ENCODE measurements around the gene RASA3.

The RASA3 gene

DNA sequence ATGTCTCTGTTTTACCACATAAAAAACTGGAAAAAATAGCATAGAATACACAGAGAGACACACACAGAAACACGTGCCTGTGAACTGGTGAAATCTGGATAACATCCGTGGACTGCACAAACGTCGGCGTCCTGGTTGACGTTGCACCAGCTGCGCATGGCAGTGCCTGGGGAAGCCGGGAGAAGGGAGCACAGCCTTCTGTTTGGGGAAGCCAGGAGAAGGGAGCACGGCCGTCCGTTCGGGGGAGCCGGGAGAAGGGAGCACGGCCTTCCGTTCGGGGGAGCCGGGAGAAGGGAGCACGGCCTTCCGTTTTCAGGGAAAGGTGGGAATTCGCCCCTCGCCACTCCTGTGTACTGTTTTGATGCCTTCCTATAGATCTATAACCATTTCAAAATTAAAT lies 94.7 kb downstream of the RASA3 start:
- no peak for DNase-seq
- H3K36me3 ChIP-seq (ENCODE audit: control insufficient read depth in 4 of 4, insufficient read depth in 4 of 4, low read length in 3 of 4): peaks cover 8 to 28% (median 19%) of the 10 kb centered on the region in 4 experiments
- H3K27ac ChIP-seq (ENCODE audit: insufficient read depth in 1 of 2, low read depth in 1 of 2, low read length in 2 of 2, poor library complexity in 1 of 2, severe bottlenecking in 2 of 2): no peak overlapping the region
- CTCF ChIA-PET: no interaction called here
- no peaks in the 10 kb centered on the region for H3K4me1 ChIP-seq (ENCODE audit: control extremely low read depth in 1 of 4, control insufficient read depth in 4 of 4, insufficient read depth in 4 of 4, low read length in 3 of 4)
- POLR2A ChIA-PET: no interaction called here
- H3K9me3 ChIP-seq (ENCODE audit: control extremely low read depth in 1 of 5, control insufficient read depth in 4 of 5, insufficient read depth in 2 of 5, low read depth in 1 of 5, low read length in 4 of 5): peaks cover 0 to 7% (median 0%) of the 10 kb centered on the region in 5 experiments
- no peaks in the 10 kb centered on the region for H3K27me3 ChIP-seq (replicated peaks in 2 of 5; ENCODE audit: control insufficient read depth in 4 of 5, insufficient read depth in 5 of 5, low read length in 4 of 5)
- 97% methylated on average over 20 of the region's 21 CpGs for WGBS (ENCODE audit: insufficient coverage)
- no peak overlapping the region for H3K4me3 ChIP-seq (ENCODE audit: control insufficient read depth in 1 of 7, extremely low read depth in 1 of 7, insufficient read depth in 4 of 7, low read depth in 2 of 7, low read length in 6 of 7)

DNA sequence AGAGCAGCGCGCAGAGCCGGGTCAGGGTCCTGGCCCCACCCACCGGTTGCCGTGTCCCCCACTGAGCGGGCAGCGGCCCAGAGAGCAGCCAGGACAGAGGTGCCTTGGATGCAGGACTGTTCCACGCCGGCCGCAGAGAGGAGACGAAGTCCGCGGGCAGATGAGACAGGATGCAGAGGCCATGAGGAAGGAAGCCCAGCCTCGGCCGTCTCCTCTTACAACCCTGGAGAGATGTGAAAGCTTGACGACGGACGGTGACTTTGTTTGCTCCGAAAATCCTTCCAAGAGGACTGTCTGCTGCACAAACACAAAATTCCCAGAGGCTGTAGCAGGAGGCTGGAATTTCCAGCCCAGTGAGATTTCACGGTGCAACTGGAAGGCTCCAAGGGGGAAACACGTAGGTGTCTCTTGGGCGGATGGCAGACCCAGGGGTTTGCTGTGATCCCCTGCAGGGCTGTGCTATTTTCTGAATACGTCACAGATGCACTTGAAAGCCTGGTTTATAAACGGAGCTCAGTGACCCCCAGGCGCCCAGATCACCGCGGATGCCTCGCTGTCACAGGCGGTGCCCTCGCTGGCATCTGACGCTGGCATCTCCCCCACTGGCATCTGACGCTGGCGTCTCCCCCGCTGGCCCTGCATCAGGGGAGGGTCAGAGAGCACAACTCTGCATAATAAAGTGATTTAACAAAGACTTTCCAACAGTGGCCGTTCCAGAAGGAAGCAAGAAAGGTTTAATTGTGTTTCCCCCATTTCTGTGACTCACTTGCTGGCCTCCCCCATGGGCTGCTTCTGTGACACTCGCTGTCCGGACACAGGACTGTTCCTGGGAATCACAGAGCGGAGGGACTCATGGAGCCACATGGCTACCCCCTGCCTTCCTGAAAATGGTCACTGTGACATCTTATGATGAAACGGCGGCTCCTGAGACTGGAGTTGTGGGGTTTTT lies 96.6 kb downstream of the RASA3 start:
- no peak for DNase-seq
- peaks cover 0 to 8% (median 0%) of the 10 kb centered on the region in 5 experiments for H3K9me3 ChIP-seq (ENCODE audit: control extremely low read depth in 1 of 5, control insufficient read depth in 4 of 5, insufficient read depth in 2 of 5, low read depth in 1 of 5, low read length in 4 of 5)
- H3K4me1 ChIP-seq (ENCODE audit: control extremely low read depth in 1 of 4, control insufficient read depth in 4 of 4, insufficient read depth in 4 of 4, low read length in 3 of 4): no peaks in the 10 kb centered on the region
- peaks cover 5 to 26% (median 19%) of the 10 kb centered on the region in 4 experiments for H3K36me3 ChIP-seq (ENCODE audit: control insufficient read depth in 4 of 4, insufficient read depth in 4 of 4, low read length in 3 of 4)
- H3K27ac ChIP-seq (ENCODE audit: insufficient read depth in 1 of 2, low read depth in 1 of 2, low read length in 2 of 2, poor library complexity in 1 of 2, severe bottlenecking in 2 of 2): no peak overlapping the region
- ChIA-PET CTCF (no interaction called here), POLR2A (no interaction called here)
- WGBS (ENCODE audit: insufficient coverage): 93% methylated on average over 32 of the region's 40 CpGs
- H3K4me3 ChIP-seq (ENCODE audit: control insufficient read depth in 1 of 7, extremely low read depth in 1 of 7, insufficient read depth in 4 of 7, low read depth in 2 of 7, low read length in 6 of 7): no peak overlapping the region
- no peaks in the 10 kb centered on the region for H3K27me3 ChIP-seq (replicated peaks in 2 of 5; ENCODE audit: control insufficient read depth in 4 of 5, insufficient read depth in 5 of 5, low read length in 4 of 5)

DNA sequence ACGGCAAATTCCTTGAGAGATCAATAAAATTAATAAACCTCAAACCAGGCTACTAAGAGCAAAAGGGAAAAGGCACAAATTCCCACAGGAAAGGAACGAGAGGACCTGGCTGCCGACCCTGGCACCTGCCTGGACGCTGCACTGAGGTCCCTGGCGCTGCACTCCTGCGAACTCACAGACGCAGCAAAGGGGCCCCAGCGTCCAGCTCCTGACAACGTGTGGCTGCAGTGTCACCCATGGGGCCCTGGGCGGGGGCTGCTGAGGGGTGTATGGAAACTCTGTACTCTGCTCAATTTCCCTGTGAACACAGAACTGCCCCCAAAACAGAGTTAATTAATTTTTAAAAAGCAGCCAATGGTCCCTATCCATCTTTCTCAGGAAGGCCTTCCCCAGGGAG lies 97.2 kb downstream of the RASA3 start:
- POLR2A ChIA-PET: no interaction called here
- peaks cover 2 to 27% (median 18%) of the 10 kb centered on the region in 4 experiments for H3K36me3 ChIP-seq (ENCODE audit: control insufficient read depth in 4 of 4, insufficient read depth in 4 of 4, low read length in 3 of 4)

DNA sequence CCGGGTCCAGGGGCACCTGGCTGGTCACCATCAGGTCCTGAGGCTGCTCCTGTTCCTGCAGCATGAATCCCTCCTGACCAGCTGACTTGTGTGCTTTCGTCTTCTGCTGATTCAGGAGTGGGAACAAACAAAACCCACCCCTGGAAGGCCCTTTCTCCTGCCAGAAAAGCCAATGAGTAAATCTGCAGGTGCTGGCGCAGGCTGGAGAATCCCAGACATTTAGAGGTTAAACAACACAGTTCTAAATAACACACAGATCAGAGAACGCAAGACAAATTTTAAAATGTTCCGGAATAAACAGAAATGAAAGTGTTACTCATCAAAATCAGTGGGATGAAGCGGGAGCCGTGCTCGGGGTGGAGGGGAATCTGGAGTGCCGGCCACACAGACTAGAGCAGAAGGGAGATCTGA lies 97.9 kb downstream of the RASA3 start:
- no peak for DNase-seq
- 98% methylated on average over 8 of the region's 9 CpGs for WGBS (ENCODE audit: insufficient coverage)
- ChIA-PET POLR2A (no interaction called here), CTCF (no interaction called here)
- H3K36me3 ChIP-seq (ENCODE audit: control insufficient read depth in 4 of 4, insufficient read depth in 4 of 4, low read length in 3 of 4): peaks cover 2 to 32% (median 21%) of the 10 kb centered on the region in 4 experiments
- no peaks in the 10 kb centered on the region for H3K27me3 ChIP-seq (replicated peaks in 2 of 5; ENCODE audit: control insufficient read depth in 4 of 5, insufficient read depth in 5 of 5, low read length in 4 of 5)
- H3K4me3 ChIP-seq (ENCODE audit: control insufficient read depth in 1 of 7, extremely low read depth in 1 of 7, insufficient read depth in 4 of 7, low read depth in 2 of 7, low read length in 6 of 7): no peak overlapping the region
- no peaks in the 10 kb centered on the region for H3K4me1 ChIP-seq (ENCODE audit: control extremely low read depth in 1 of 4, control insufficient read depth in 4 of 4, insufficient read depth in 4 of 4, low read length in 3 of 4)
- H3K9me3 ChIP-seq (ENCODE audit: control extremely low read depth in 1 of 5, control insufficient read depth in 4 of 5, insufficient read depth in 2 of 5, low read depth in 1 of 5, low read length in 4 of 5): peaks cover 0 to 12% (median 3%) of the 10 kb centered on the region in 5 experiments
- no peak overlapping the region for H3K27ac ChIP-seq (ENCODE audit: insufficient read depth in 1 of 2, low read depth in 1 of 2, low read length in 2 of 2, poor library complexity in 1 of 2, severe bottlenecking in 2 of 2)

More for the DNA sequence above, 97.2 kb downstream of the RASA3 start:
- DNase-seq: no peak
- no peak overlapping the region for H3K27ac ChIP-seq (ENCODE audit: insufficient read depth in 1 of 2, low read depth in 1 of 2, low read length in 2 of 2, poor library complexity in 1 of 2, severe bottlenecking in 2 of 2)
- H3K27me3 ChIP-seq (replicated peaks in 2 of 5; ENCODE audit: control insufficient read depth in 4 of 5, insufficient read depth in 5 of 5, low read length in 4 of 5): no peaks in the 10 kb centered on the region
- peaks cover 0 to 8% (median 0%) of the 10 kb centered on the region in 5 experiments for H3K9me3 ChIP-seq (ENCODE audit: control extremely low read depth in 1 of 5, control insufficient read depth in 4 of 5, insufficient read depth in 2 of 5, low read depth in 1 of 5, low read length in 4 of 5)
- H3K4me1 ChIP-seq (ENCODE audit: control extremely low read depth in 1 of 4, control insufficient read depth in 4 of 4, insufficient read depth in 4 of 4, low read length in 3 of 4): no peaks in the 10 kb centered on the region
- H3K4me3 ChIP-seq (ENCODE audit: control insufficient read depth in 1 of 7, extremely low read depth in 1 of 7, insufficient read depth in 4 of 7, low read depth in 2 of 7, low read length in 6 of 7): no peak overlapping the region
- CTCF ChIA-PET: no interaction called here
- 87% methylated on average over 9 of the region's 10 CpGs for WGBS (ENCODE audit: insufficient coverage)

DNA sequence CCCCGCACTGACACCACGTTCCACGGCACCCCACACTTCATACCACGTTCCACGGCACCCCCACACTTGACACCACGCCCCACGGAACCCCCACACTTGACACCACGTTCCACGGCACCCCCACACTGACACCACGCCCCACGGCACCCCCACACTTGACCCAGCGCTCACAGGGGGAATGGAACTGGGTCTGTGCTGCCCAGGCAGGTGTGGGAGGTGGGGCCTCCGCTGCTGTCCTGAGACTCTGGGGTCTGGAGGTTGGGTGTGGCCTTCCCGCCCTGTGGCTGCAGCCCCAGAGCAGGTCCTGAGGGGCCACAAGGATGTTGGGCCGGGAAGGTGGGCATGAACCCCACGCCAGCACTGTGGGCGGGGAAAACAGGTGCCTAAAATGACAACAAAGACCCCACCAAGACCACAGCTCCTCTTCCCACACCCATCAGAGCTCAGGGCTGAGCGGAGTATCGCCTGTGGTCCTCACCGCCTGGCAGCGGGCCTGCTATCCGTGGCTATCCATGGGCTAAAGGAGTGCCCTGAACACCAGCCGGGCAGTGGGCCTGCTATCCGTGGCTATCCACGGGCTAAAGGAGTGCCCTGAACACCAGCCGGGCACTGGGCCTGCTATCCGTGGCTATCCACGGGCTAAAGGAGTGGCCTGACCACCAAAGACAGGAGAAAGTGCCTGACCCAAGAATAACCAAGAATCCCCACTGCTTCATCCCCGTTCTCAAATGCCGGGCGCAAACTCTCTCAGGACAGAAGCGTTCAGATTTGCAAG lies 98.7 kb downstream of the RASA3 start:
- Histone ChIP-seq H3K4me1 (ENCODE audit: control extremely low read depth in 1 of 4, control insufficient read depth in 4 of 4, insufficient read depth in 4 of 4, low read length in 3 of 4) (no peaks in the 10 kb centered on the region), H3K27me3 (replicated peaks in 2 of 5; ENCODE audit: control insufficient read depth in 4 of 5, insufficient read depth in 5 of 5, low read length in 4 of 5) (no peaks in the 10 kb centered on the region), H3K36me3 (ENCODE audit: control insufficient read depth in 4 of 4, insufficient read depth in 4 of 4, low read length in 3 of 4) (peaks cover 0 to 33% (median 21%) of the 10 kb centered on the region in 4 experiments), H3K4me3 (ENCODE audit: control insufficient read depth in 1 of 7, extremely low read depth in 1 of 7, insufficient read depth in 4 of 7, low read depth in 2 of 7, low read length in 6 of 7) (no peak overlapping the region), H3K9me3 (ENCODE audit: control extremely low read depth in 1 of 5, control insufficient read depth in 4 of 5, insufficient read depth in 2 of 5, low read depth in 1 of 5, low read length in 4 of 5) (peaks cover 0 to 12% (median 5%) of the 10 kb centered on the region in 5 experiments), H3K27ac (ENCODE audit: insufficient read depth in 1 of 2, low read depth in 1 of 2, low read length in 2 of 2, poor library complexity in 1 of 2, severe bottlenecking in 2 of 2) (no peak overlapping the region)
- 97% methylated on average over 19 of the region's 32 CpGs for WGBS (ENCODE audit: insufficient coverage)
- CTCF ChIA-PET: no interaction called here
- no peak for DNase-seq
- POLR2A ChIA-PET: no interaction called here

DNA sequence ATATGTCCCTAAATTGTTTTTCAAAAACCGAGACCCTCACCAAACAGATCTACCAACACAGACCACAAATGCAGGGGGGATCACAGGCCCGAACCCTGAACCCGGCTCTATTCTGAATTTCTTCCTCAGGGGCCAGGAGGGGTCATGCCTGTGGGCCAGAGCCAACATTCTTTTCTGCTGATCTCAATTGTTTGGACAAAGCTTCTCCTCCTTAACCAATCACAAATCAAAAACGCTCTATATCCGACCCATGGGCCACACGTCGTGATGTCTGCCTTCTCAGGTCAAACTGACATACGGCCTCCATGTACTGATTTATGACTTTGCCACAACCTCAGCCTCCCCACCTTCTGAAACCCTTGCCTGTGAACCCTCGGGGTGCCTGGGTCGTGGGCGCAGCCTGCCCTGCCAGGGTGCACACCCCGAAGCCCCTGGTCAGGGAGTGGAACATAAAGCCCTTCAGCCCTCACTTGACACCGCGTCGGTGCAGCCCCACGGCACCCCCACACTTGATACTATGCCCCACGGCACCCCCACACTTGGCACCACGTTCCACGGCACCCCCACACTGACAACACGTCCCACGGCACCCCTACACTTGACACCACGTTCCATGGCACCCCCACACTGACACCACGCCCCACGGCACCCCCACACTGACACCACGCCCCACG lies 100.2 kb downstream of the RASA3 start:
- POLR2A ChIA-PET: no interaction called here
- H3K27ac ChIP-seq (ENCODE audit: insufficient read depth in 1 of 2, low read depth in 1 of 2, low read length in 2 of 2, poor library complexity in 1 of 2, severe bottlenecking in 2 of 2): no peak overlapping the region
- peaks cover 0 to 12% (median 5%) of the 10 kb centered on the region in 5 experiments for H3K9me3 ChIP-seq (ENCODE audit: control extremely low read depth in 1 of 5, control insufficient read depth in 4 of 5, insufficient read depth in 2 of 5, low read depth in 1 of 5, low read length in 4 of 5)
- CTCF ChIA-PET: no interaction called here
- no peak overlapping the region for H3K4me3 ChIP-seq (ENCODE audit: control insufficient read depth in 1 of 7, extremely low read depth in 1 of 7, insufficient read depth in 4 of 7, low read depth in 2 of 7, low read length in 6 of 7)
- DNase-seq: no peak
- H3K27me3 ChIP-seq (replicated peaks in 2 of 5; ENCODE audit: control insufficient read depth in 4 of 5, insufficient read depth in 5 of 5, low read length in 4 of 5): no peaks in the 10 kb centered on the region
- no peaks in the 10 kb centered on the region for H3K4me1 ChIP-seq (ENCODE audit: control extremely low read depth in 1 of 4, control insufficient read depth in 4 of 4, insufficient read depth in 4 of 4, low read length in 3 of 4)
- WGBS (ENCODE audit: insufficient coverage): 98% methylated on average over 11 of the region's 26 CpGs
- peaks cover 0 to 42% (median 28%) of the 10 kb centered on the region in 4 experiments for H3K36me3 ChIP-seq (ENCODE audit: control insufficient read depth in 4 of 4, insufficient read depth in 4 of 4, low read length in 3 of 4)
